MM.1S (cell line): ENCODE results near the gene ZNF829.

Experiments
- CTCF ChIP-seq: fragments of 300-600 bp; sonication (generic); IDR thresholded peaks from 2 replicates; pipeline ENCODE4 v1.5.1; 2016; ENCODE audit warnings: antibody characterized with exemption, low read length, mixed read lengths
- EZH2 ChIP-seq: fragments of 300-600 bp; sonication (generic); optimal IDR thresholded peaks from 2 replicates; pipeline ENCODE3; 2017; ENCODE audit warnings: low read depth, mild to moderate bottlenecking, antibody characterized with exemption, low read length, mixed read lengths

DNA sequence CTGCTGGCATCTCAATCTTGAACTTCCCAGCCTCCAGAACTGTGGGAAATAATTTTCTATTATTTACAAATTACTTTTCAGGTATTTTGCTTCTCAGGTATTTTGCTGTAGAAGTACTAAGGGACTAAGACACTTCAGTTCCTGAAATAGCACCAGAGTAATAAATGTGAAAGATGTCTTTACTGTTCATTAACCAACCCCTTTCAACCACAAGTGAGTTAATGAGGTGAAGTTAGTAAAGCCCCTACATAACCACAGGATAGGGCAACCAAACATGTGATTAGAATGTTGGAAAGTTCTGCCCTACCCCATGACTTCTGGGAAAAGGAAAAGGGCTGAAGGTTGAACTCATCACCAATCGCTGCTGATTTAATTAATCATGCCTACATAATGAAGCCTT is 68.1 kb downstream of the ZNF829 start:
- no peak for TF ChIP-seq CTCF
- no peak for TF ChIP-seq EZH2
